ENCODE measurements around the gene PARD3B. TPM values are rescaled to one million over a fixed set of nuclear protein-coding genes. Genes with fewer than 3 reads are reported as not detected.

Gene PARD3B
- total and polyA plus RNA-seq, 10 of the 15 experiments (the other 5 are each of a cell fraction or from before 2014, with no cell fraction given) = 0.01 to 0.54 (median 0.07) TPM; not detected in 7

DNA sequence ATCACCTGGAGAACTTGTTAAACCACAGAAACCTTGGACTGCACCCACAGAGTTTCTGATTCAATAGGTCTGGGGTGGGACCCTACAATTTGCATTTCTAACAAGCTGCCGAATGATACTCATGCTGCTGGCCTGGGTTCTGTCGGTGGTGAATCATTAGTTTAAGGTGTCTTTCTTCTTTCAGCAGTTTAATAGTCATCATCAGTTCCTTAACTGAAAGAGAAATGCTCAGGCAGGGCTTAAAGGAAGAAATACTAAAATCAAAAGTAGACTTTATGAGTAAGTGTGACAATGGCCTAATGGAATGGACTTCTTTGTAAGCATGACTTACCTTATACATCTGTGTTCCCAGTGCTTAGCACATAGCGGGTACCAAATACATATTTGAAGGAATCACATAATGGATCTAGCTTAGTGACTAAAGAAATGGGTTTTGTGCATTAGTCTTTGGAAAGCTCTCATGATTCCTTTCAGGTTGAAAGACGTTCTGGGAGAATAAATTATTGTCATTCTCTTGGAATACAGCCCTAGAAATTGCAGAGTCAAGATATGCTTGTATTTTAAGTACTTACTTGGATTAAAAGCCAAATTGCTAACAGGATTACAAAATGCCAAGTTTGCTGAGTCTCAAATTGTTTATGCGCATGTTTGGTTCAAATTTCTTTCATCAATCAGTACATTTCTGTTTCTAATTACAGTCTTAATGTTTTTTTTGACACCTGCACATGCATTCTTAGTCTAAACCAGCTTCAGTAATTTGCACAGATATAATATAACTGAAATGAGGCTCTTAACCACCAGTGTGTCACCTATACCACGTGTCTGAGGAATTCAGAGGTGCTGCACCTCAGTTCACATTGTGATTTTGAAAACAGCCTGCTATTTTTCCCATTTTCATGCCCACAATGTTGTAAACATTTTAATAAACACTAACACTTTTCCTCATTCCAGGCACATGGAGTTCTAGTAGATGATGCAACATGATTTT lies 916.7 kb downstream of the PARD3B start (continued):
- TF ChIP-seq ZBTB4 (CRISPR knock-in tag; IDR thresholded peaks at IDR 0.05) = no peak
- TF ChIP-seq, protein P1, sequence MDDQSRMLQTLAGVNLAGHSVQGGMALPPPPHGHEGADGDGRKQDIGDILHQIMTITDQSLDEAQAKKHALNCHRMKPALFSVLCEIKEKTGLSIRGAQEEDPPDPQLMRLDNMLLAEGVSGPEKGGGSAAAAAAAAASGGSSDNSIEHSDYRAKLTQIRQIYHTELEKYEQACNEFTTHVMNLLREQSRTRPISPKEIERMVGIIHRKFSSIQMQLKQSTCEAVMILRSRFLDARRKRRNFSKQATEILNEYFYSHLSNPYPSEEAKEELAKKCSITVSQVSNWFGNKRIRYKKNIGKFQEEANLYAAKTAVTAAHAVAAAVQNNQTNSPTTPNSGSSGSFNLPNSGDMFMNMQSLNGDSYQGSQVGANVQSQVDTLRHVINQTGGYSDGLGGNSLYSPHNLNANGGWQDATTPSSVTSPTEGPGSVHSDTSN (IDR thresholded peaks at IDR 0.05; ENCODE audit: insufficient replicate concordance, low read depth, low read length) = no peak
- no peak for TF ChIP-seq ZBED1 (IDR thresholded peaks at IDR 0.05; ENCODE audit: borderline replicate concordance)
- TF ChIP-seq HDAC2 (IDR thresholded peaks at IDR 0.05) = no peak
- no peak for TF ChIP-seq NBN (IDR thresholded peaks at IDR 0.05)

GRCh38 chr2:205462681-205463345 lies 917.5 kb downstream of the PARD3B start:
- ChIA-PET POLR2A (no interaction called here), CTCF (no interaction called here), SMC1A (ENCODE audit: uncharacterized antibody, unreplicated experiment) (no interaction called here), RAD21 (ENCODE audit: unreplicated experiment) (no interaction called here)
- 30% methylated on average over 6 of the region's 6 CpGs for WGBS (ENCODE audit: insufficient coverage, insufficient replicate concordance, low lambda C conversion rate, missing lambda C conversion rate)
- Histone ChIP-seq H4K20me1 (ENCODE audit: control insufficient read depth, insufficient read depth) (no peaks in the 10 kb centered on the region), H3K79me2 (ENCODE audit: control insufficient read depth, insufficient read depth, low read length) (no peaks in the 10 kb centered on the region), H3K27ac (ENCODE audit: control insufficient read depth, insufficient read depth) (no peak overlapping the region), H3K4me2 (ENCODE audit: control insufficient read depth, insufficient read depth) (no peak overlapping the region), H3K4me1 (ENCODE audit: control insufficient read depth, insufficient read depth, low read length) (no peaks in the 10 kb centered on the region), H3K36me3 (ENCODE audit: control insufficient read depth in 2 of 2, insufficient read depth in 2 of 2, low read length in 1 of 2) (no peaks in the 10 kb centered on the region), H3K9ac (ENCODE audit: control insufficient read depth, insufficient read depth, low read length) (no peak overlapping the region), H3K9me3 (replicated peaks; ENCODE audit: control insufficient read depth, insufficient read depth, low read length) (no peaks in the 10 kb centered on the region), H3K27me3 (replicated peaks in 1 of 2; ENCODE audit: control insufficient read depth in 2 of 2, insufficient read depth in 2 of 2, low read length in 1 of 2) (no peaks in the 10 kb centered on the region; a peak in 1 of 4 replicates), H3K4me3 (no peak overlapping the region), H2AFZ (ENCODE audit: control insufficient read depth, low read depth, low read length) (no peak overlapping the region)
- intact Hi-C loops (cut with micrococcal nuclease; ENCODE audit: unreplicated experiment) (no loop called here), in situ Hi-C loops (cut with MboI) (no loop called here)
- TF ChIP-seq PML (IDR thresholded peaks at IDR 0.05; ENCODE audit: low read length) (no peak), SUPT20H (IDR thresholded peaks at IDR 0.05; ENCODE audit: borderline replicate concordance, control insufficient read depth, low read depth, low read length) (no peak), POLR2AphosphoS5 (IDR thresholded peaks at IDR 0.05; ENCODE audit: low read length) (no peak), PAX8 (IDR thresholded peaks at IDR 0.05) (no peak), CREB1 (IDR thresholded peaks at IDR 0.05; ENCODE audit: low read depth) (no peak), HCFC1 (IDR thresholded peaks at IDR 0.05; ENCODE audit: low read length) (no peak), SPI1 (IDR thresholded peaks at IDR 0.05; ENCODE audit: borderline replicate concordance, insufficient read depth, low read depth, low read length) (no peak), BMI1 (IDR thresholded peaks at IDR 0.05; ENCODE audit: borderline replicate concordance) (no peak), RUNX3 (IDR thresholded peaks at IDR 0.05; ENCODE audit: low read length) (no peak), ASH2L (IDR thresholded peaks at IDR 0.05; ENCODE audit: borderline replicate concordance, low read depth) (no peak), RAD51 (IDR thresholded peaks at IDR 0.05) (no peak), KAT2A (conservative IDR thresholded peaks at IDR 0.05; ENCODE audit: control insufficient read depth, low read depth, low read length) (no peak), NFIC (IDR thresholded peaks at IDR 0.05; ENCODE audit: low read depth, low read length) (no peak)
- TF ChIP-seq, protein P2, sequence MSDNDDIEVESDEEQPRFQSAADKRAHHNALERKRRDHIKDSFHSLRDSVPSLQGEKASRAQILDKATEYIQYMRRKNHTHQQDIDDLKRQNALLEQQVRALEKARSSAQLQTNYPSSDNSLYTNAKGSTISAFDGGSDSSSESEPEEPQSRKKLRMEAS (IDR thresholded peaks at IDR 0.05; ENCODE audit: low read depth, low read length) = no peak
- BruUV-seq (replicated peaks) = no TSS peak
- FAIRE-seq (no peak), DNase-seq (ENCODE audit: low read depth, low spot score) (no peak), ATAC-seq (no peak)
